Dedifferentiated amniotic fluid mesenchymal stem cell (primary cell): ENCODE data around the gene CDCA5.

Experiments
- DNase-seq: peaks from one replicate; pipeline ENCODE4 v3.0.0-alpha.2; 2016; ENCODE audit errors: extremely low spot score

CDCA5 gene

DNA sequence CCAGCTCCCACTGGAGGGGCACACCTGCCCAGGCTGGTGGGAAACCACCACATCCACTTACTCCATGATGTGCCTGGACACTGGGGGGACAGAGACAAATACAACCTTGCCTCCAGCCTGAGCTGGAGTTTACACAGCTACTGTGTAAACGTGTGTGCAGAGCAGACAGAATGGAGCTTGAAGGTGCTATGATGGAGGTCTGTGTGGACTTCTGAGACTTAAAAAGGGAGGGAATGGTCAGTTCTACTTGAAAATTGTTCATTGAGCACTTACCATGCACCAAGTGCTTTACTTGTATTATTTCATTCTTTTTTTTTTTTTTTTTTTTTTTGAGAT lies 11.2 kb downstream of the CDCA5 start:
- DNase-seq, result no peak

DNA sequence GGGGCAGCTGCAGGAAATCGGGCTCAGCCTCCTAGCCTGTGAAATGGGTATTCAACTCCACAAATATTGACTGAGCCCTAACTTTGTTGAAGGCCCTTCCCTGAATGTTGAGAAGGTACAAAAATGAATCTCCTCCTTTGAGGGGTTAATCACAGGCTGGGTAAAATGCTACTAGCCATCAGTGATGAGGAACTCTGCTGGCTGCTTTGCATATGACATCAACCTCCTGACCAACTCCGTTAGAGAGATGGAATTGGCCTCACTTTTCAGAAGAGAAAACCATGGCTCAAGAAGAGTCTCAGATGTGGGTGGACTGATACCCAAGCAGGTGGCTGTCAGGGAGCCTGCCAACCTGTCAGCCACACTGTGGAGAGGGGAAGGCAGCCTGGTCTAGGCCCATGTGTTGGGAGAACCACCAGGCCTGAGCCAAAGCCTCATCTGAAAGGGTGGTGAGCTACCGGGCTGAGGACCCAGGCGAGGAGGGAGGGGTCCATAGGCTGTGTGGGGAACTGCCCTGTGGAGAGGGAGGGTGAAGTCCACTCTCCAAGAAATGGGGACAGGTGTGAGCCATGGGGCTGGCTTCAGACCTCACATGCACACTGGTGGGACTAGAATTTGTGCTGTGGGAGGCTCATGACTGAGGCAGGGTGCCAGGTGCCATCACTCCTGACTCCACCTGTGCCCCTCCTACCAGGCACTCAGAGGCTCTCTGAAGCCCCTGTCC lies 11.8 kb downstream of the CDCA5 start:
- no peak for DNase-seq

DNA sequence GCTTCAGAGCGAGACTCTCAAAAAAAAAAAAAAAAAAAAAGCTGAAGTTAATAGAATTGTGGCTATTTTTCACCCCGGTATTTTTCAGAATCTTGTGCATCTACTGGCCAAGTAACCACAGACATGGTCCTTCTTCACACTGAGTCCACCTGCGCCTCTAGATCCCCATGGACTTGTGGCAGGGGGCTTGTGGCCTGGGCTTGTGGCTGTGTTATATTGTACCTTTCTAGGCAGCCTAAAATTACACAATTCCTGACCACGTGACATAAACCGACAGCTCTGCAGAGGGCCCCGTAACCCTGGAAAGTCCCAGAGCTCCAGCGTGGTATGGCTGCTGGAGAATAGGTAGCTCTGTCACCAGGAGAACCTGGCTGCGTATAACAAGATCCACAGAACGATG lies 14.6 kb downstream of the CDCA5 start:
- DNase-seq, result no peak

DNA sequence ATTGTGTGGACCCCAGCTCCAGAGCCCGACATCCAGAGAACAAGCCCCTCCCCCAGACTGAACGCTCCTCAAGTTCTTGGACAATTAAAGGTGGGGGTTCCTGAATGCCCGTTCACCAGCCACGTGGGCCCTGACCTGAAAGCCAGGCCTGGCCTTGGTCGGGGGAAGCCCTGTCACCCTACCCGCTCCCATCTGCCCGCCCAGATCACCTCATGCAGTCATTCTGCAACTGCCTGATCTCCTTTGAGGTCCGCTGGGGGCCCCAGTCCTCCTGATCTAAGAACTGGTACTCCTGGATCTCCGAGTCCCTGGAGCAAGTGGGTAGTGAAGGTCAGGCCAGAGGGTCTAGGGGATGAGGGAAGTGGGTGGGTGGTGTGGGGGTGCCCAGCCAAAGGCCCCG lies 16.4 kb downstream of the CDCA5 start:
- DNase-seq, result no peak

DNA sequence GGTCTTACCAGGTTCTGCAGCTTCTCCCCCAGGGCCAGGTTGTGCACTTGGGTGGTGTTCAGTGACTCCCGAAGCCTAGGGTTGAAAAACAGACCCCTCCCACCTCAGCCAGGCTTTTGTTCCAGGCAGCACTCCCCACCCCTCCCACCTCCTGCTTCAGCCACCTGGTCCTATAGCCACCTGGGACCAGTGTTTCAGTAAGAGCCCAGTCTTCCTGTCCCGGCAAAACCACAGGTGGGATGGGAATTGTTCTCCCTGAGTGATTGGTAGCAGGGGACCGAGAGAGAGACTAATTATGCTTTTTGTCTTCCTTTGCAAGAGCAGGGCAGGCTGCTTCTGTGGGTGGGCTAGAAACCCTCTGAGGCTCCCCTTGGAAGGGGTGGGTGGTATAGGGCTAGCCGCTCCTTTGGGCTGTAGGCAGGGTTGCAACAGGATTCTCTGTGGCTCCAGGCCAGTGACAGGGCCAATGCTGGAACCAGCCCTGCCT lies 17.0 kb downstream of the CDCA5 start:
- DNase-seq, result no peak

DNA sequence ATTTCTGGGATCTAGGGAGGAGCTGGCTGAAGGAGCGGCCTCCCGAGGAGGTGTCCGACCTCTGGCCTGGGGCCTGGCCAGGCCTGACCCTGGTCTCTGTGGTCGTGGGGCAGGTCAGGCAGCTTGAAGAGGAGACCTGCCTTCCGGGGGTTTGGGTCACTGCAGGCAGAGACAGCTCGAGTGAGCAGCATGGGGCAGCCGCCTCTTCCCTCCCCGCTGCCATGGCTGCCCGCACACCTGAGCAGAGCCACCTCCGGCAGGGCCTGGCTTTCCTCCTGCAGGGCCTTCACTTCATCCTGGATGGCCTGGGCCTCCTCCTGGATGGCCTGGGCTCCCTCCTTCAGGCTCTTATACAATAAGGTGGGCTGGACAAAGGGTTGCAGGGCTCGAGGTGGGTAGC lies 17.5 kb downstream of the CDCA5 start:
- DNase-seq, result no peak

DNA sequence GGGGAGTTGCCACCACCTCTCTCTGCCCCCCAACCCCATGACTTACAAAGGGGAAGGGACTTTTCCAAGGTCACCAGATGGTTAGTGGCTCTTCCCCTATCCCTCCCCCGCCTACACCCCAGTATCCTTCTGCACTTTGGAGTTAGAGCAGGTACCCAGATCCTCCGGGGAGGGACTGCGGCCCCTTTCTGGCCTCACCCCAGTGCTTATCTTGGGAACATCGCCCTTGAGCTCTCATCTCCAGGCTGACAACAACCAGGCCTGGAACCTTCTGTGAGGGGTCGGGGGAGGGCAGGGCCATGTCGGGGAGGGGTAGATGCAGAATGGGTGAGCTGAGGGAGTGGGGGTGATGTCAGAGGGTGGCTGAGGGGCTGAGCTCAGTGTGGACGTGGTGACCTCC lies 18.0 kb downstream of the CDCA5 start:
- no peak for DNase-seq

DNA sequence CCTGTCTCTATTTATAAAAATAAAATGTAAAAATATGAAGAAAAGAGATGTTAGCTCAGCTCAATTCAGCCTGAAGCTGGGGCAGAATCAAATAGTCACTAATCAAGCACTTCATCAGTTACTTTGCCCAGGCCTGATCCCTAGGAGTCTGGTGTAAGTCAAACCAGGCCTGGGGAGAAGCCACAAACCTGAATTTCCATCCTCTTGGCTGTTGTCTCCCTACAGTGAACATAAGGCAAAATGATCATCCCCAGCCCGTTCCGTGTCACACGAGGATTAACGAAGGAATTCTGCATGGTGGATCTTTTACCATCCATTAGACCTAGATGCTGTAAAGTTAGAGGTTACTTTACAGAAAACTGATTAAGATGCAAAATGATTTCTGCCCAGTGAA lies 19.0 kb downstream of the CDCA5 start:
- DNase-seq, result no peak

DNA sequence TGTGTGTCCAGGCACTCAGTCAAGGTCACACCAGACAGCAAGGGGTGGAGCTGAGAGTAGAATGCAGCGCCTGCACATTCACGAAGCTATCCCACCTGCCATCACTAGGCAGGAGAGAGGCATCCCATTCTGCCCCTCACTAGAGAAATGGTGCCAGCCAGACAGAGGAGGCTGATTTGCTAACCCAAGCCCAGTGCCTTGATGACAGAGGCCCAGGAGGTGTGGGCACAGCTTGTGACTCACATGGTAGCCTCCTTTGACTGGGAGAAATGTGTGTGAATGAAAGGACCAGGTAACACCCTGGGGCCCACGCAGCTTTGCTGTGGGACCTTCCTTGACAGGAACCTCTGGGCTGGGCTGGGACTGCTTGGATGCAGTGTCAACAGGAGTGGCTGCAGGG lies 20.3 kb downstream of the CDCA5 start:
- DNase-seq, result no peak

DNA sequence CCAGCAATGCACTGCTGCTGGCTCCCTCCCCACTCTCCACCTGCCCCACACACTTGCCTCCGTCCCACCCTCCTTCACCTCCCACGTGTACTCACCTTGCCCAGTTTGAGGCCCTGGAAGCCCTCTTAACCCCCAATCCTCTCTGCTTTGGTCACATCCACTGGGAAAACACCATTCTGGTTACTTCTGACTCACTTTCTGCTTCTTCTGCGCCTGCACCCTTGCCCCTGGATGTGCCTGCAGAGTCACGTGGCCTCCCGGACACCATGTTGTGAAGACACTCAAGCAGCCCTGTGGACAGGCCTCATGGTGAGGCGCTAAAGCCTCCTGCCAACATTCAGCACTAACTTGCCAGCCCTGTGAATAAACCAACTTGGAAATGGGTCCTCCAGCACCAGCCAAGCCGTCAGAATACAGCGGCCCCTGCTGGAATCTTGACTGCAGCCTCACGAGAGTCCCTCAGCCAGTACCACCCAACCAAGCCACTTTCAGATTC lies 22.9 kb downstream of the CDCA5 start:
- DNase-seq, result no peak

DNA sequence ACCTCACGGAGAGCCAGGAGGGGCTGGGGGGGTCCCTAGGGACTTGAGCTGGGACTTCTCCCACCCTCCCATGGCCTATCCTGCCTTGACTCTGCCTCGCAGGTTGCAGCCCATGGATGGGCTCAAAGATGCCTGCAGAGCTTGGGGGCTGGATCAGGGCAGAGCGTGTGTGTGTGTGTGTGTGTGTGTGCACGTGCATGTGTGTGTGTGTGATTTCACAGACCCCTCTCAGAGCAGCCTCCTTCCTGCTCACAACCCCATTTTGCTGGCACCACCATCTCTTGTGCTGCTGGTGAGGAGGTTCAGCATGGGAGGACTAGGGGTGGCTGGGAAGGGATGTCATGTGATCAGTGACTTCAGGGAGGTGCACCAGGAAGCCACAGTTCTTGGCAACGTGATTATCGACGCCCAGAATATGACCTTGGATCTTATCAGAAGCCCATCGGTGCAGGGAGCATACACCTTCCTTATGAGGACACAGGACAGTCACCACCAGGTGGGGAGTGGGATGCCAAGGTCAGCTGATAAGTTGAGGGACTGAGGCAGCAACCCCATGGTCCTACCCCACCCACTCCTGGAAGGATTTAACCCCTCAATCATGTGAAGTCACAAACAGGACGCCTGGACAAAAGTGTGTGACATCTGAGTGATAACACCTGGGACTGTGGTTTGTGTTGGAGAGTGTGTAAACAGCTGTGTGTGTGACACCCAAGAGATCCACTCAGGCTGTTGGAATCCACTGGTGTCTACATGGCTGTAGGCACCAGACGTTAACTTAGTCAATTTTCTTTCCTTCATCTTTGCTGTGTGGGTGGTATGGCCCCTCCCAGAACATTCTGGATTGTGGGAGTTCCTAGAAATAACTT lies 23.6 kb downstream of the CDCA5 start:
- DNase-seq, result no peak

DNA sequence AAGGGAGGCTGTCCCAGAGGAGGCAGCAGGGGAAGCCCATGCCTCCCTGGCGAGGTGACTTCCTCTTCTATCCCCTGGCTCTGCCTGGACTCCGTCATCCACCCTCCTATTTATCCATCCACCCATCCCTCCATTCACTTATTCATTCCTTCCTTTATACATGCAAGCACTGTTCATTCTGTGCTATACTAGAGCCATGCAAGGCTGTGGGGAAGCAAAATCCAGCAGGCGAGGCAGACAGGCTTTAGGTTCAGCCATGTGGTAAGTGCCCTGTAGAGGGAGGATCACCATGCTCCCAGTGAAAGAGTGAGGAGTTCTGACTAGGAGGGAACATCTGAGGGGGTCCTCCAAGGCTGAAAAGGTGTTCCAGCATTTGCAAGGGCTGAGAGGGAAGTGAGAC lies 24.3 kb downstream of the CDCA5 start:
- no peak for DNase-seq

DNA sequence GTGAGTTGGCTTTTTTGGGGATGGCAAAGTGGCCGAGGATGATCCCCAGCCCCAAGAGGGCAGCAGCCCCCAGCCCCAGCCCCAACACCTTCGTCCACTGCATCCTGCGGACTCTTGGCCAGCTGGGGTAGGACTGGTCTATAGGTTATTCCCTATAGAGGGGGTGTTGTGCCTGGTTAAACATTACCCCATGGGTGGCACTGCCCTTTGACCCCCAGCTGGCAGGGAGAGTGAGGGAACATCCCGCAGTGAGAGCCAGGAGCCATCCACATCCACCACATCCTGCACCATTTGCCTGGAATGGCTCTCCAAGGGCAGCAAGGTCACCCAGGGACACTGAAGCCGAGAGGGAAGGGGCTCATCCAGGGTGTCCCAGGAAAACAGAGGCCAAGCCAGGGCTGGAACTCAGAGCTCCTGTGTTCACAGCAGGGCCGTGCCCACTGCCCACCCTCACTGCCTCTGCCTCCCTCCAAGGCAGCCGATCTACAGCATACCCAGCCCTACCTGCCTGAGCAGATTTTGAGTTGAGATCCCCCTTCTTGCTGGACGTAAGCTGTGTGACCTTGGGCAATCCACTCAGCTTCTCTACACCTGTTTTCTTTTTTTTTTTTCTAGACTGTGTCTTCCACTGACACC lies 25.3 kb downstream of the CDCA5 start, which contains the start of gene NAALADL1:
NAALADL1 (minus strand) TSS at position 135 of the 636 bp plus-strand sequence; CDS start at position 103, 32 bp downstream.
- no peak for DNase-seq

DNA sequence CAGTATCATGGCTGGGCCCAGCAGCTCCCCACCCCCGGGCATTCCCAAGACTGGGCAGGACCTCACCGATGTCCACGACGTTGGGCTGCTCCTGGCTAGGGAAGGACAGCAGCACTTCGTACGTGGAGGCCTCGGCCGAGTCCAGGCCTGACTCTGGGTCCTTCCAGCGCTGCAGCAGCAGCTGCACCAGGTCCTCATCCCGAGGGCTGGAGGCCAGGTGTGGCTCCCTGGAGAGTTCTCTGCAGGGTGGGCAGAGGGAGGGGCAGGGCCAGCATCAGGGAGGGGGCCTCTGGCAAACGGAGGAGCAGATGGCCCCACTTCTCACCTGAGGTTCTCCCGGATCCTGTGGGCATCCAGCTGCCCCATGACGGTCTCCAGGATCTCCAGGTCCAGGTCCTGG lies 25.8 kb downstream of the CDCA5 start:
- DNase-seq, result no peak

DNA sequence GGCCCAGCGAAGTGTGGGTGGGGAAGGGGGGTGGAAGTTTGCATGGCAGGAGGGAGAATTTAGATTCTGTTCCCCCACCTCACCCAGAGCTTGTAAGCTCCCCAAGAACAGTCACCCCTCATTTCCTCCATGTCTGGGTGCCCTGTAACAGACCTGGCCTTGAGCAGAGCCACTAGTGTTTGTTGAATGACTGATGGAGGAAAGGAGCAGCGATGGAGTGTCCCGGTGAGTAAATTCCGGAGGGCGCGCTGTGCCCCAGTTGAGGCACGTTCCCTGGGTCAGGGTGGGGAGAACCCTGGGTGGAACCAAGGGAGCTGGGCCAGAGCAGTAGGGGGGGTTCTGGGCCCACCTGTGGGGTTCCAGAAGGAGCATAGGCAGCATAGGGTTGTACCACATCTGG lies 26.3 kb downstream of the CDCA5 start:
- DNase-seq, result no peak

DNA sequence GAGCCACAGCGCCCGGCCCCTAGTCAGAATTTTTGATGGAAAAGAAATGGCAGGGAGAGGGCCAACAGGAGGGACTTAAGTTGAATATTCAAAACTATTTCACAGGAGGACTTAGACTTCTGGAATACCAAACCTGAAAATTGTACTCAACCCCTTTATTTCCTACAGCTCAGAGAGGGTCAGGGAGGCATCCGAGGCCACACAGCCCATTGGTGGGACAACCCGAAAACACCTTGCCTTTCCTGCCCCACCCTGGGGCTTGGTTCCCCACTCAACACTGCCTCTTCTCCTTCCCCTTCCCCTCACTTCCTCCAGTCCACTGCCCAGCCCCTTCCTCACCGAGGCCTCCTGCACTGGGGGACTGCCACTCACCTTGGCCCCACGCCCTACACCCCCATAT lies 26.8 kb downstream of the CDCA5 start:
- DNase-seq, result no peak

DNA sequence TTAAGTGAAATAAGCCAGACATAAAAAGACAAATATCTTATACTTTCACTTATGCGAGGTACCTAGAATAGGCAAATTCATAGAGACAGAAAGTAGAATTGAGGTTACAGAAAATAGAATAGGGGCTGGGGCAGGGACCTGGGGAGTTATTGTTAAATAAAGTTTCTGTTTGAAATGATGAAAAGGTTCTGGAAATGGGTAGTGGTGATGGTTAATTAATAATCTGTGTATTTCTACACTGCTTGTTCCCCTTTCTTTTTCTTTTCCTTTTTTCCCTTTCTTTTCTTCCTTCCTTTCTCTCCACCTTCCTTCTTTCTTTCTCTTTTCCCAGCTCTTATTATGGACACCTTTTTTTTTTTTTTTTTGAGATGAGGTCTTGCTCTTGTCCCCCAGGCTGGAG lies 28.3 kb downstream of the CDCA5 start:
- no peak for DNase-seq

DNA sequence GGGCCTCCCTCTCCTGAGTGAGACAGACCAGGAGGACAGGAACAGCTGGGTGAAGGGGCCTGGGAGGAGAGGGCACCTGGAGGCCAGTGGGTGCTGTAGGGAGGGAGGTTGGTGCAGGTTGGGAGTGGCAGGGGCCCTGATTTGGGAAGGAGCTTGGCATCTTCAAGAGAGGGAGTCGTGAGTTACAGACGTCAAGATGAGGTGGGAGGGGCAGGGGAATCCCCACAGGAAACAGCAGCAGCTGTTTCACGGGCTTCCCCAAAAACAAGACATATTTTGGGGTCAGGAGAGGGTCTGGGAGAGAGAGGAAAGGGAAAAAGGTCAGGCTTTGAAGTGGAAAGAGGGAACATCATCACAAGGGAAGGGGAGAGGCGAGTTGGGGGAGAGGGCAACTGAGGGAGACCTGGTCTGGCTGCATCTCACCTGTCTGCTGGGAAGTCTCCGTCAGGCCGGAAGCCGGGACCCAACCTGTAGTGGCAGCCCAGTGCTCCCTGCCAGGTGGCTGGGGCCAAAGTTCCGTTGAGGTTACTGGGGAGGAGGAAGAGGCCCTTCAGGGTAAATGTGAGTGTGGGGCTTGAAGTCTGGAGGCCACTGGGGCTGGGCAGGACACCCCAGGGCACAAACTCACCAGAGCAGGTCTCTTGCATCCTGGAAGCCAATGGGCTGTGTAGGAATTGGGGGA lies 29.9 kb downstream of the CDCA5 start:
- no peak for DNase-seq

DNA sequence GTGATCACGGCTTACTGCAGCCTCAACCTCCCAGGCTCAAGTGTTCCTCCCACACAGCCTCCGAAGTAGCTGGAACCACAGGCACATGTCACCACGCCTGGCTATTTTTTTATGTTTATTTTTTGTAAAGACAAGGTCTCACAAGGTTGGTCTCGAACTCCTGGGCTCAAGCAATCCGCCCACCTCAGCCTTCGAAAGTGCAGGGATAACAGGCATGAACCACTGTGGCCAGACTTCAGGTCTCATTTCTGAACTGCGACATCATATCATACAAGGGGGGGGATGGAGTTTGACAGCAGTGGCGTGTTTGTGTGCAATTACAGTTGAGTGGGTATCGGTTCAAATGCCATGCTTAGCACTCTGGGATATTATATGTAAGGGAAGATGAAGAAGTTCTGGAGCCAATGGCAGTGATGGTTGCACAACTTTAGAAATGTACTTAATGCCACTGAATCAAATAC lies 32.4 kb downstream of the CDCA5 start:
- DNase-seq, result no peak

DNA sequence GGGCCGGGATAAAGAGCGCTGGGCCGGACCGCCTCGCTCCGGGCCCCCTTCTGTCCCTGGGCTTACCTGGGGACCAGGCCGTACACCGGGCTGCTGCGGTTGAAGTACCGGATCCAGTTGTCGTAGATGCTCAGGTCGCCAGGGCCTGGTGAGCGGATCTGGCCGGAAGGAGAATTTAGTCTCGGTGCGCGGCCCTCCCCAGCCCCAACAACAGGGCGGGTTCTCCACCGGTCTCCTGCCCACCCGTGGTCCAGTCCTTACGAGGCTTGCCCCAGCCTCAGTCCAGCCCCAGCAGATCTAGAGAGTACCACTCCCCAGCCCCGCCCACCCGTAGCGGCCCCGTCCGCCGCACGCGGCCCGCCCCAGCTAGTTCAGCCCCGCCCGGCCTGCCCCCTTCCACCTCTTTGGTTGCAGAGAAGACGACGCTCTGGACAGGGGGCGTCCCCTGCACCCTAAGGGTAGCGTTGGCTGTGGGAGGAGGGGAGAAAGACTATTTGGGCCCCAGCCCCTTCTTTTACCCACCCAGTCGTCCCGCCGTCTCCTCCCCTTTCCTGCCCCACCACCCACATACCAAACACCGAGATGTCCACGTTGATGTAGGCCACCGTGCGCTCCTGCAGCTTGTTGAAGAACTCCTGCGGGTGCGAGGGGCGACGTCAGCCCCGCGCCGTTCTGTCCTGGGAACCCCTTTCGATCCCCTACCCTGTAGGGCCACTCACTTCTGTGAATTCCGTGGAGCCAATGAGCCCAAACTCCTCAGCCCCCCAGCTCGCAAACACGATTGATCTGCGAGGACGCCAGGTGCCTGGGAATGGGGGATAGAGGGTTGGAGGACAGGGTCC lies 36.0 kb downstream of the CDCA5 start:
- DNase-seq, result no peak

DNA sequence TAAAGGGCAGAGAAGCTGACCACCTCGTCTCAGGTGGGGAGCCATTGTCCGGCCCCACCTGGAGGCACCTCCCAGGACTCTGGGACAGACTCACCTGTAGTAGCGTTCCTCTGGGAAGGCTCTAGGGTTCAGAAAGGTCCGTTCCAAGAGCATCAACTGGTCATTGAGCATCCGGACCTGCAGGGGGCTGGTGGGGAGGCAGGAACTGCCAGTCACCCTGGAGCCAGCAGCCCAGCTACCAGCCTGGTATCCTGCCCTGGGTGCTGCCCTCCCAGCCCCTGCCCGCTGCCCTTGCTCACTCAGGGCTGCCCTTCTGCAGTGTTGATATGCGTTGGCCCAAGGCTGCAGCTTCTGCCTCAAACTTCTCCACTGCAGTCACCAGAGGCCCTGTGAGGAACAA lies 38.1 kb downstream of the CDCA5 start:
- no peak for DNase-seq
